Testis (tissue), 3 donors: ENCODE measurements around the gene OXNAD1. TPM values are rescaled to one million over a fixed set of nuclear protein-coding genes. Genes with fewer than 3 reads are reported as not detected.

ENCODE experiments used
- DNase-seq: peaks from one replicate; pipeline ENCODE4 v3.0.0-alpha.2; 2019
- H3K27ac ChIP-seq, 2 donors: fragments of 200-600 bp; sonication (generic); one replicate each; pipeline ENCODE4 v1.5.1; 2019
- H3K27me3 ChIP-seq: fragments of 200-600 bp; sonication (generic); one replicate; pipeline ENCODE4 v1.5.1; 2019
- H3K36me3 ChIP-seq: fragments of 200-600 bp; sonication (generic); one replicate; pipeline ENCODE4 v1.5.1; 2017; ENCODE audit warnings: low read depth; ENCODE audit errors: missing control alignments
- H3K4me1 ChIP-seq: fragments of 200-600 bp; sonication (generic); one replicate; pipeline ENCODE4 v1.5.1; 2019
- H3K4me3 ChIP-seq, 2 donors: fragments of 200-600 bp; sonication (generic); one replicate each; pipeline ENCODE4 v1.5.1; 2017 to 2019
- H3K9me3 ChIP-seq: fragments of 200-600 bp; sonication (generic); one replicate; pipeline ENCODE4 v1.5.1; 2017
- POLR2A ChIP-seq: fragments of 450-650 bp; IDR thresholded peaks from one replicate; pipeline ENCODE4 v1.6.1; 2017; ENCODE audit warnings: antibody characterized with exemption, mild to moderate bottlenecking, moderate library complexity
- WGBS, 2 donors: methylation state at CpG; one replicate each; pipeline ENCODE4 v1.1.5; 2018; 5-methylcytosine and 5-hydroxymethylcytosine counted together
- intact Hi-C: fragments of 100-400 bp; cut with DNase I; formaldehyde crosslinking; loops from one replicate; pipeline ENCODE4 v1.15.1; 2023; ENCODE audit warnings: low total_unique reads
- polyA plus RNA-seq: library from polyadenylated mRNA; stranded (reverse); fragments of 350-450 nt; fragmentation: Illumina TruSeq; extraction: RNeasy Lipid Tissue Mini Kit (QIAGEN cat#74804); gene quantifications from one replicate; pipeline ENCODE4 v1.2.3, GENCODE V29; 2014; ENCODE audit warnings: low read depth, low replicate concordance; ENCODE audit not compliant: insufficient read depth
- total RNA-seq, 2 donors: library from RNA; depleted of rRNA; stranded (reverse); fragments of >200 nt; gene quantifications; one replicate each; pipeline ENCODE4 v1.2.3, GENCODE V29; 2016
- TF ChIP-seq, protein P1 (sequence below), 3 experiments: fragments of 450-650 bp in 2 of 3; fragments of 200-600 bp in 1 of 3; sonication (generic) in 1 of 3; IDR thresholded peaks; one replicate each; pipeline ENCODE4 v1.5.1; 2016 to 2019; ENCODE audit warnings: antibody characterized with exemption in 3 of 3, mild to moderate bottlenecking in 2 of 3, moderate library complexity in 1 of 3

OXNAD1 gene
- total and polyA plus RNA-seq, 3 donors from 2014 or later, result 11.8 to 31.2 (median 27.3) TPM

DNA sequence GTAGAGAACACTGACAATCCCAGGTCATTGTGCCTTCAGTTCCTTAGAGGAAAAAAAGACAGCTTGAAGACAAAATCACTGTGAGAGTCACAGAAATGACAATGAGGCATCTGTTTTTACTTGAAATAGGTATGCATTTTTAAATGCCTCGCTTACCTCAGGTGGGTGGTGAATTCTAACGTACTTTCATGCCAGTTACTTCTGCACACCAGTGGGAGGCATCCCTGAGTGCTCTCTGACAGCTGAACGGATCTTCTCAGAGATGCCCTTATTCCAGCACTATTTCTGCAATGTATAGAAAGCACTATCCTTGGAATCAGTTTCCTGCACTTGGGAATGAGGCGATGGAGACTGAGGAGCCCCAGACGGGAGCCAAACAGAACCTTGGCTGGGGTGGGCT, 16.5 kb upstream of the OXNAD1 start:
- no peaks in the 10 kb centered on the region for H3K36me3 ChIP-seq
- peaks cover 5% of the 10 kb centered on the region for H3K4me1 ChIP-seq
- H3K4me3 ChIP-seq, result no peak overlapping the region
- 85 to 88% methylated on average over 5 of the region's 5 CpGs for WGBS, 2 donors
- intact Hi-C loops, result loop anchor here (5.0 to 10.0 kb wide), 2 partner anchors 201 to 434 kb away; no protein-coding TSS in a partner anchor
- no peak for TF ChIP-seq POLR2A
- TF ChIP-seq, protein P1, sequence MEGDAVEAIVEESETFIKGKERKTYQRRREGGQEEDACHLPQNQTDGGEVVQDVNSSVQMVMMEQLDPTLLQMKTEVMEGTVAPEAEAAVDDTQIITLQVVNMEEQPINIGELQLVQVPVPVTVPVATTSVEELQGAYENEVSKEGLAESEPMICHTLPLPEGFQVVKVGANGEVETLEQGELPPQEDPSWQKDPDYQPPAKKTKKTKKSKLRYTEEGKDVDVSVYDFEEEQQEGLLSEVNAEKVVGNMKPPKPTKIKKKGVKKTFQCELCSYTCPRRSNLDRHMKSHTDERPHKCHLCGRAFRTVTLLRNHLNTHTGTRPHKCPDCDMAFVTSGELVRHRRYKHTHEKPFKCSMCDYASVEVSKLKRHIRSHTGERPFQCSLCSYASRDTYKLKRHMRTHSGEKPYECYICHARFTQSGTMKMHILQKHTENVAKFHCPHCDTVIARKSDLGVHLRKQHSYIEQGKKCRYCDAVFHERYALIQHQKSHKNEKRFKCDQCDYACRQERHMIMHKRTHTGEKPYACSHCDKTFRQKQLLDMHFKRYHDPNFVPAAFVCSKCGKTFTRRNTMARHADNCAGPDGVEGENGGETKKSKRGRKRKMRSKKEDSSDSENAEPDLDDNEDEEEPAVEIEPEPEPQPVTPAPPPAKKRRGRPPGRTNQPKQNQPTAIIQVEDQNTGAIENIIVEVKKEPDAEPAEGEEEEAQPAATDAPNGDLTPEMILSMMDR (IDR thresholded peaks at IDR 0.05), result no peak
- no peak for DNase-seq
- H3K9me3 ChIP-seq, result no peaks in the 10 kb centered on the region
- no peaks in the 10 kb centered on the region for H3K27me3 ChIP-seq
- H3K27ac ChIP-seq, result no peak overlapping the region

DNA sequence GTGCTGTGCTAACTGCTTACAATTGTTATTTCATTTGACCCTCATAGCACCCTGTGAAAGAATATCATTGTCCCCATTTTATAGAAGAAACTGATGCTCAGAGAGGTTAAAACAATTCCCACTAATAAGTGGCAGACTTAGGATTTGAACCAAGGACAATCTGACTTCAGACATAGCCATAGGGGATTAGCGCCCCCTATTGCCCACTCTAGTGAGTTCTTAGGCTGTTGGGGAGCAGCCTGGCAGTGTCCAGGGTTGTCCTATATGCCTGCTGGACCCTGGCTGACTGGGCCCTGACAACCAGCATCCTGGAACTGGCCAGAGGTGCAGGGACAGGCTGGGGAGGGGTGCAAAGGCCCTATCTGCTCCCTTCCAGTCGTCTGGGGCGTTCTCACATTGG, 15.7 kb upstream of the OXNAD1 start:
- no peaks in the 10 kb centered on the region for H3K27me3 ChIP-seq
- H3K9me3 ChIP-seq, result no peaks in the 10 kb centered on the region
- intact Hi-C loops, result loop anchor here (5.0 to 10.0 kb wide), 2 partner anchors 202 to 435 kb away; no protein-coding TSS in a partner anchor
- no peak overlapping the region for H3K27ac ChIP-seq
- peaks cover 5% of the 10 kb centered on the region for H3K4me1 ChIP-seq
- 53 to 81% methylated on average over 3 of the region's 3 CpGs for WGBS, 2 donors
- H3K36me3 ChIP-seq, result no peaks in the 10 kb centered on the region
- no peak overlapping the region for H3K4me3 ChIP-seq
- no peak for TF ChIP-seq POLR2A
- TF ChIP-seq, protein P1 (IDR thresholded peaks at IDR 0.05), result peak in 2 of 3 experiments; percentile 12 to 21
- DNase-seq, result peak; percentile 50

- intact Hi-C loops, result loop anchor here (5.0 to 10.0 kb wide), 2 partner anchors 203 to 435 kb away; no protein-coding TSS in a partner anchor
Observed at GRCh38 chr3:16249886-16250285, 15.1 kb upstream of the OXNAD1 start.

GRCh38 chr3:16251316-16252085, 13.5 kb upstream of the OXNAD1 start:
- Histone ChIP-seq H3K27ac (no peak overlapping the region), H3K27me3 (no peaks in the 10 kb centered on the region), H3K9me3 (no peaks in the 10 kb centered on the region), H3K4me3 (no peak overlapping the region), H3K4me1 (peaks cover 5% of the 10 kb centered on the region), H3K36me3 (no peaks in the 10 kb centered on the region)
- no peak for DNase-seq
- 79% methylated on average over 9 of the region's 9 CpGs for WGBS, 2 donors
- intact Hi-C loops, result no loop called here
- TF ChIP-seq, protein P1 (IDR thresholded peaks at IDR 0.05), result no peak
- TF ChIP-seq POLR2A, result no peak

More at GRCh38 chr3:16249886-16250285, 15.1 kb upstream of the OXNAD1 start:
- no peak overlapping the region for H3K27ac ChIP-seq
- no peaks in the 10 kb centered on the region for H3K27me3 ChIP-seq
- no peaks in the 10 kb centered on the region for H3K36me3 ChIP-seq
- peaks cover 5% of the 10 kb centered on the region for H3K4me1 ChIP-seq
- H3K4me3 ChIP-seq, result no peak overlapping the region
- no peak for TF ChIP-seq POLR2A
- TF ChIP-seq, protein P1 (IDR thresholded peaks at IDR 0.05), result no peak
- no peaks in the 10 kb centered on the region for H3K9me3 ChIP-seq
- WGBS, 2 donors, result 70 to 85% methylated on average over 3 of the region's 3 CpGs
- DNase-seq, result no peak
